A549 (cell line): Measurements from ENCODE around the gene RPL27. TPM values are rescaled to one million over a fixed set of nuclear protein-coding genes. Genes with fewer than 3 reads are reported as not detected.
A peak's percentile ranks its signal among the peaks of the same experiment; 100 is the strongest.

ENCODE experiments used
- ATAC-seq, 2 experiments: fragments of 200-7000 bp in 1 of 2; fragments of >200 bp in 1 of 2; cut with Nextera tagmentation in 1 of 2; cut with Tn5 transposase in 1 of 2; 3 replicates each; pipeline versions ENCODE4 v1.8.0 to v1.9.1; 2018 to 2020; ENCODE audit warnings: mild to moderate bottlenecking in 1 of 2, moderate library complexity in 1 of 2
- CTCF ChIA-PET: fragments of 300-600 bp; sonication (Branson Sonifier 250); formaldehyde crosslinking; extraction: SDS; loops from one replicate; lab custom pipeline; 2021; ENCODE audit warnings: antibody characterized with exemption, inconsistent platforms; lab: Yijun Ruan, JAX
- POLR2A ChIA-PET: fragments of 350-600 bp; formaldehyde crosslinking; extraction: SDS; loops from one replicate; lab custom pipeline; 2021; ENCODE audit warnings: antibody characterized with exemption, inconsistent platforms; lab: Yijun Ruan, JAX
- DNase-seq, 2 experiments: peaks; one replicate each; pipeline versions ENCODE4 v3.0.0 to v3.0.0-alpha.2; 2011 to 2016; ENCODE audit warnings: low read depth in 1 of 2, low spot score in 1 of 2
- FAIRE-seq: peaks from 2 replicates; lab custom pipeline; 2011; peaks lifted over from hg19 to GRCh38; lab: Jason Lieb, UNC
- H3K27ac ChIP-seq, 2 experiments: fragments of >200 bp; sonication (Bioruptor Twin); formaldehyde crosslinking; 3 replicates each; pipeline ENCODE4 v1.5.1; 2016 to 2017
- H3K4me1 ChIP-seq: fragments of >200 bp; sonication (Bioruptor Twin); formaldehyde crosslinking; 3 replicates; pipeline ENCODE4 v1.6.1; 2016
- H3K4me2 ChIP-seq: fragments of >200 bp; sonication (Bioruptor Twin); formaldehyde crosslinking; 3 replicates; pipeline ENCODE4 v1.6.1; 2016
- H3K4me3 ChIP-seq: fragments of >200 bp; sonication (Bioruptor Twin); formaldehyde crosslinking; 3 replicates; pipeline ENCODE4 v1.5.1; 2016
- H3K9me3 ChIP-seq: fragments of >200 bp; sonication (Bioruptor Twin); formaldehyde crosslinking; 3 replicates; pipeline ENCODE4 v1.6.1; 2016
- BHLHE40 ChIP-seq: IDR thresholded peaks from 2 replicates; pipeline ENCODE4 v1.6.1; 2012; ENCODE audit warnings: low read depth, low read length, inconsistent platforms
- CEBPB ChIP-seq, 2 experiments: fragments of >200 bp in 1 of 2; sonication (Bioruptor Twin) in 1 of 2; formaldehyde crosslinking in 1 of 2; IDR thresholded peaks; 2 replicates each; pipeline ENCODE4 v1.6.1; 2012 to 2016
- CHD4 ChIP-seq: fragments of 200-600 bp; sonication (generic); IDR thresholded peaks from 2 replicates; pipeline ENCODE4 v1.6.1; 2016; ENCODE audit warnings: antibody characterized with exemption, mild to moderate bottlenecking, borderline replicate concordance
- EHMT2 ChIP-seq: fragments of 200-600 bp; sonication (generic); IDR thresholded peaks from 2 replicates; pipeline ENCODE4 v1.6.1; 2016; ENCODE audit warnings: antibody characterized with exemption, low read depth, mild to moderate bottlenecking, moderate library complexity
- FOXS1 ChIP-seq: fragments of 250-450 bp; sonication (Bioruptor Pico); IDR thresholded peaks from 2 replicates; pipeline ENCODE4 v1.5.0; 2020; ENCODE audit warnings: mild to moderate bottlenecking, moderate library complexity
- GATA3 ChIP-seq: IDR thresholded peaks from 2 replicates; pipeline ENCODE4 v1.6.1; 2012; ENCODE audit warnings: borderline replicate concordance
- HEYL ChIP-seq: fragments of 250-450 bp; sonication (Bioruptor Pico); IDR thresholded peaks from 2 replicates; pipeline ENCODE4 v1.8.0; 2021; ENCODE audit warnings: mild to moderate bottlenecking, moderate library complexity
- HOXB5 ChIP-seq: fragments of 250-450 bp; sonication (Bioruptor Pico); IDR thresholded peaks from 2 replicates; pipeline ENCODE4 v1.5.0; 2020; ENCODE audit warnings: mild to moderate bottlenecking, moderate library complexity
- JUN ChIP-seq, 2 experiments: fragments of >200 bp; sonication (Bioruptor Twin); formaldehyde crosslinking; IDR thresholded peaks; 2 replicates in 1 of 2; 3 replicates in 1 of 2; pipeline ENCODE4 v1.6.1; 2016 to 2017
- JUNB ChIP-seq: fragments of >200 bp; sonication (Bioruptor Twin); formaldehyde crosslinking; IDR thresholded peaks from 2 replicates; pipeline ENCODE4 v1.6.1; 2016
- KDM5A ChIP-seq: fragments of 200-600 bp; sonication (generic); IDR thresholded peaks from 2 replicates; pipeline ENCODE4 v1.6.1; 2016; ENCODE audit warnings: antibody characterized with exemption, mild to moderate bottlenecking
- MAFK ChIP-seq: fragments of 450-650 bp; IDR thresholded peaks from 2 replicates; pipeline ENCODE4 v1.6.1; 2014; ENCODE audit not compliant: partially characterized antibody
- MAZ ChIP-seq: fragments of 150-350 bp; IDR thresholded peaks from 2 replicates; pipeline ENCODE4 v1.6.1; 2014; ENCODE audit warnings: antibody characterized with exemption, low read depth, low read length, borderline replicate concordance
- NFE2L2 ChIP-seq: fragments of 150-350 bp; conservative IDR thresholded peaks from 2 replicates; pipeline ENCODE4 v1.6.1; 2014; ENCODE audit warnings: low read length
- NR3C1 ChIP-seq: fragments of >200 bp; sonication (Bioruptor Twin); formaldehyde crosslinking; IDR thresholded peaks from 3 replicates; pipeline ENCODE4 v1.6.1; 2017
- PHF8 ChIP-seq: fragments of 200-600 bp; sonication (generic); IDR thresholded peaks from 2 replicates; pipeline ENCODE4 v1.6.1; 2016; ENCODE audit warnings: low read depth, mild to moderate bottlenecking, antibody characterized with exemption, moderate library complexity, borderline replicate concordance
- SREBF2 ChIP-seq: fragments of 450-650 bp; IDR thresholded peaks from 2 replicates; pipeline ENCODE4 v1.6.1; 2014; ENCODE audit warnings: mild to moderate bottlenecking, moderate library complexity
- TFCP2L1 ChIP-seq: fragments of 250-450 bp; sonication (Bioruptor Pico); IDR thresholded peaks from 2 replicates; pipeline ENCODE4 v1.5.0; 2021; ENCODE audit warnings: mild to moderate bottlenecking
- TP53 ChIP-seq: fragments of 250-450 bp; sonication (Bioruptor Pico); IDR thresholded peaks from 2 replicates; pipeline ENCODE4 v1.5.0; 2021; ENCODE audit warnings: mild to moderate bottlenecking, moderate library complexity
- ZFP36 ChIP-seq: fragments of 450-650 bp; IDR thresholded peaks from 2 replicates; pipeline ENCODE4 v1.6.1; 2014; ENCODE audit warnings: borderline replicate concordance; ENCODE audit not compliant: partially characterized antibody
- ZSCAN20 ChIP-seq: fragments of 250-450 bp; sonication (Bioruptor Pico); IDR thresholded peaks from 2 replicates; pipeline ENCODE4 v1.8.0; 2022; ENCODE audit warnings: mild to moderate bottlenecking, moderate library complexity
- WGBS: methylation state at CpG from one replicate; pipeline ENCODE4 v1.1.6; 2017; ENCODE audit errors: missing lambda C conversion rate; 5-methylcytosine and 5-hydroxymethylcytosine counted together
- polyA plus RNA-seq, 4 experiments: library from polyadenylated mRNA; depleted of rRNA in 3 of 4; stranded (reverse); fragments of >200 nt; fragmentation: RNase III in 1 of 4; extraction: RNeasy Plus Mini Kit Qiagen cat#74134 plus additional on column Dnase treatment in 1 of 4; gene quantifications; 2 replicates in 3 of 4; 3 replicates in 1 of 4; pipeline ENCODE4 v1.2.3, GENCODE V29; 2011 to 2017
- TF ChIP-seq, protein P1 (sequence below): fragments of 150-350 bp; IDR thresholded peaks from 2 replicates; pipeline ENCODE4 v1.6.1; 2014; ENCODE audit warnings: low read depth, mild to moderate bottlenecking, low read length
- TF ChIP-seq, protein P2 (sequence below): IDR thresholded peaks from 2 replicates; pipeline ENCODE4 v1.6.1; 2012
- TF ChIP-seq, protein P3 (sequence below): fragments of >200 bp; sonication (Bioruptor Twin); formaldehyde crosslinking; IDR thresholded peaks from 3 replicates; pipeline ENCODE4 v1.5.1; 2016
- TF ChIP-seq, protein P4 (sequence below): fragments of 450-650 bp; IDR thresholded peaks from 2 replicates; pipeline ENCODE4 v1.6.1; 2014; ENCODE audit warnings: antibody characterized with exemption
- TF ChIP-seq, protein P5 (sequence below): fragments of 250-450 bp; sonication (Bioruptor Pico); IDR thresholded peaks from 2 replicates; pipeline ENCODE4 v1.5.0; 2021; ENCODE audit warnings: mild to moderate bottlenecking, moderate library complexity, borderline replicate concordance
- TF ChIP-seq, protein P6 (sequence below): fragments of >200 bp; sonication (Bioruptor Twin); formaldehyde crosslinking; IDR thresholded peaks from 2 replicates; pipeline ENCODE4 v1.6.1; 2016

Gene RPL27
- polyA plus RNA-seq, 2 of the 4 experiments (the other 2 are of a cell fraction), result 2,894 to 5,746 TPM

DNA sequence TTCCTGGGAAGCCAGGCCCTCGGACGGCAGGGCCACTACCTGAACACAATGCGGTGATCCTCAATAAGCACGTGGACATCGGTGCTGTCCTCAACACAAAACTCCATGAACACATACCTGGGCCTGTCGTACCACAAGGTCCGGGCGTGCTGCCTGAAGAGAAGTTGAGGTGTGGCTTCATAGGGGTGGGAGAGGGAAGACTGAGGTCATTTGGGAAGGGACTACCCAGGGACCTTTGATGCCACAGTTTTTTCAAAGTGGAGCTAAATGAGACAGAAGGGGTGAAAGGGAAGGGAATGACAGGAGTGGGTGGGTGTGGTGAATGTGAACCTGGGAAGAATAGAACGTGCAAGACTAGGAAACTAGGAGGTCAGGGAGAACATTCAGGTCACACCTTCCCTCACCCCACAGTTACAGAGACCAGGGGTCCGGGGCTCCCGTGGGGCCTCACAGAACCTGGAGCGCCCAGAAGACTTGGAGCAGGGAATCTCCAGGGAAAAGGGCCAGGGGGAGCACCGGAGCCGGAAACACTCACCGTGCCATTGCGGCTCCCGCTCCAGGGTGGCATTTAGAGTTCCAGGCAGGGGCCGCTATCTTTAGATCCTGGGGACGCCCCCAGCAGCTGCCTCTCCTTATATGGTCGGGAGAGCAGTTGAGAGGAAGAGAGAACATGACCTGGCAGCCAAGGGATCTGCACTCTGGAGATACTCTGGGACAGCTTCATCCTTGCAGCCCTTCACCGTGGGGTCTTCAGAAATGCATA, 18.5 kb upstream of the RPL27 start, which contains the start of gene PTGES3L:
Gene PTGES3L (minus strand): TSS at position 570 of the 763 bp plus-strand sequence. CDS start 27 bp downstream, at position 543.
- DNase-seq (peak; percentile 48 to 57), FAIRE-seq (no peak)
- CTCF ChIA-PET, result interaction anchor here (1.0 to 11.1 kb wide), 7 partner anchors 11 to 141 kb away, joined by 3 to 86 read pairs (median 3); partner anchors contain the start of gene RPL27
- 52% methylated on average over 19 of the region's 21 CpGs for WGBS
- TF ChIP-seq, protein P1, sequence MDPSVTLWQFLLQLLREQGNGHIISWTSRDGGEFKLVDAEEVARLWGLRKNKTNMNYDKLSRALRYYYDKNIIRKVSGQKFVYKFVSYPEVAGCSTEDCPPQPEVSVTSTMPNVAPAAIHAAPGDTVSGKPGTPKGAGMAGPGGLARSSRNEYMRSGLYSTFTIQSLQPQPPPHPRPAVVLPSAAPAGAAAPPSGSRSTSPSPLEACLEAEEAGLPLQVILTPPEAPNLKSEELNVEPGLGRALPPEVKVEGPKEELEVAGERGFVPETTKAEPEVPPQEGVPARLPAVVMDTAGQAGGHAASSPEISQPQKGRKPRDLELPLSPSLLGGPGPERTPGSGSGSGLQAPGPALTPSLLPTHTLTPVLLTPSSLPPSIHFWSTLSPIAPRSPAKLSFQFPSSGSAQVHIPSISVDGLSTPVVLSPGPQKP, result peak; percentile 60; the same call in 1 of the 2 replicates
- TF ChIP-seq HEYL (CRISPR knock-in tag), result no peak
- TF ChIP-seq HOXB5 (CRISPR knock-in tag), result no peak
- TF ChIP-seq, protein P2, sequence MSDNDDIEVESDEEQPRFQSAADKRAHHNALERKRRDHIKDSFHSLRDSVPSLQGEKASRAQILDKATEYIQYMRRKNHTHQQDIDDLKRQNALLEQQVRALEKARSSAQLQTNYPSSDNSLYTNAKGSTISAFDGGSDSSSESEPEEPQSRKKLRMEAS, result no peak
- TF ChIP-seq, all 56 proteins: peak for 1
- ATAC-seq, result peak; percentile 51 to 61; a peak in 5 of 6 replicates
- POLR2A ChIA-PET, result interaction anchor here (2.0 kb wide), 1 partner anchor 18 kb away, joined by 36 read pairs; the partner anchor contains the start of gene RPL27
- Histone ChIP-seq H3K27ac (peak within 1 kb of the TSS; percentile 89 to 96), H3K9me3 (no peaks in the 10 kb centered on the region), H3K4me3 (peak within 1 kb of the TSS; percentile 86), H3K4me2 (peak within 1 kb of the TSS; percentile 95), H3K4me1 (peaks cover 26% of the 10 kb centered on the region)

DNA sequence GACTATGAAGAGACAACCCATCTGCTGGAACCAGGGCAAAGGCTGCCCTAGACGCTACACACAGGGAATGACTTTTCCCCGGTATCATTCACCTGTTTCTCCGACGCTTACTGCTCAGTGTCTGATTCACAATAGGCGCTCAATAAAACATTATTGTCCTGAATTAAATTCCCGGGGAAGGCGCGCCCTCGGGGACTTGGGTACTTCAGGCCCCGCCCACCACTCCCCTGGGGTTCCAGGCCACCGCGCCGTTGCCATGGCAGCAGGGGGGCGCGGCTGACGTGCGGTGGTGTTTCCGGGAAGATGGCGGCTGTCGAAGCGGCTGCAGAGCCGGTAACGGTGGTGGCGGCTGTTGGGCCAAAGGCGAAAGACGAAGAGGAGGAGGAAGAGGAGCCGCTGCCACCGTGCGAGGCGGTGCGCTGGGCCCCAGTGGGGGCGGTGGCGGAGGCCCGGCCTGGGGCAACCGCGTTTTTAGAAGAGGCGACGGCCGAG, 17.9 kb upstream of the RPL27 start, which contains the start of gene RUNDC1:
Gene RUNDC1 (plus strand): TSS at position 292 of the 492 bp plus-strand sequence. CDS start 12 bp downstream, at position 304.
- FAIRE-seq (no peak), DNase-seq (peak; percentile 92 to 98), ATAC-seq (peak; percentile 88 to 94)
- Histone ChIP-seq H3K27ac (peak within 1 kb of the TSS; percentile 89 to 96), H3K4me2 (peak within 1 kb of the TSS; percentile 95), H3K4me3 (peak within 1 kb of the TSS; percentile 86), H3K4me1 (peaks cover 33% of the 10 kb centered on the region), H3K9me3 (no peaks in the 10 kb centered on the region)
- CTCF ChIA-PET, result interaction anchor here (1.0 to 11.1 kb wide), 6 partner anchors 12 to 142 kb away, joined by 3 to 86 read pairs (median 4); partner anchors contain the start of genes AOC2 and RPL27
- 2% methylated on average over 34 of the region's 39 CpGs for WGBS
- POLR2A ChIA-PET, result interaction anchor here (0.9 to 2.0 kb wide), 3 partner anchors 16 to 21 kb away, joined by 4 to 36 read pairs (median 5); partner anchors contain the start of genes AARSD1 and RPL27
- peak; percentile 69; the same call in 1 of the 2 replicates for TF ChIP-seq PHF8
- TF ChIP-seq, protein P3, sequence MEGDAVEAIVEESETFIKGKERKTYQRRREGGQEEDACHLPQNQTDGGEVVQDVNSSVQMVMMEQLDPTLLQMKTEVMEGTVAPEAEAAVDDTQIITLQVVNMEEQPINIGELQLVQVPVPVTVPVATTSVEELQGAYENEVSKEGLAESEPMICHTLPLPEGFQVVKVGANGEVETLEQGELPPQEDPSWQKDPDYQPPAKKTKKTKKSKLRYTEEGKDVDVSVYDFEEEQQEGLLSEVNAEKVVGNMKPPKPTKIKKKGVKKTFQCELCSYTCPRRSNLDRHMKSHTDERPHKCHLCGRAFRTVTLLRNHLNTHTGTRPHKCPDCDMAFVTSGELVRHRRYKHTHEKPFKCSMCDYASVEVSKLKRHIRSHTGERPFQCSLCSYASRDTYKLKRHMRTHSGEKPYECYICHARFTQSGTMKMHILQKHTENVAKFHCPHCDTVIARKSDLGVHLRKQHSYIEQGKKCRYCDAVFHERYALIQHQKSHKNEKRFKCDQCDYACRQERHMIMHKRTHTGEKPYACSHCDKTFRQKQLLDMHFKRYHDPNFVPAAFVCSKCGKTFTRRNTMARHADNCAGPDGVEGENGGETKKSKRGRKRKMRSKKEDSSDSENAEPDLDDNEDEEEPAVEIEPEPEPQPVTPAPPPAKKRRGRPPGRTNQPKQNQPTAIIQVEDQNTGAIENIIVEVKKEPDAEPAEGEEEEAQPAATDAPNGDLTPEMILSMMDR, result no peak
- TF ChIP-seq TFCP2L1 (CRISPR knock-in tag), result no peak
- TF ChIP-seq CHD4, result no peak
- no peak for TF ChIP-seq CEBPB (IDR thresholded peaks at IDR 0.05)
- no peak for TF ChIP-seq ZFP36
- TF ChIP-seq GATA3, result 0 out of 2 replicates have a peak, but pooled peaks have one; percentile 10
- TF ChIP-seq, protein P4, sequence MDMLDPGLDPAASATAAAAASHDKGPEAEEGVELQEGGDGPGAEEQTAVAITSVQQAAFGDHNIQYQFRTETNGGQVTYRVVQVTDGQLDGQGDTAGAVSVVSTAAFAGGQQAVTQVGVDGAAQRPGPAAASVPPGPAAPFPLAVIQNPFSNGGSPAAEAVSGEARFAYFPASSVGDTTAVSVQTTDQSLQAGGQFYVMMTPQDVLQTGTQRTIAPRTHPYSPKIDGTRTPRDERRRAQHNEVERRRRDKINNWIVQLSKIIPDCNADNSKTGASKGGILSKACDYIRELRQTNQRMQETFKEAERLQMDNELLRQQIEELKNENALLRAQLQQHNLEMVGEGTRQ, result no peak
- TF ChIP-seq TP53 (CRISPR knock-in tag), result no peak
- TF ChIP-seq, protein P5, sequence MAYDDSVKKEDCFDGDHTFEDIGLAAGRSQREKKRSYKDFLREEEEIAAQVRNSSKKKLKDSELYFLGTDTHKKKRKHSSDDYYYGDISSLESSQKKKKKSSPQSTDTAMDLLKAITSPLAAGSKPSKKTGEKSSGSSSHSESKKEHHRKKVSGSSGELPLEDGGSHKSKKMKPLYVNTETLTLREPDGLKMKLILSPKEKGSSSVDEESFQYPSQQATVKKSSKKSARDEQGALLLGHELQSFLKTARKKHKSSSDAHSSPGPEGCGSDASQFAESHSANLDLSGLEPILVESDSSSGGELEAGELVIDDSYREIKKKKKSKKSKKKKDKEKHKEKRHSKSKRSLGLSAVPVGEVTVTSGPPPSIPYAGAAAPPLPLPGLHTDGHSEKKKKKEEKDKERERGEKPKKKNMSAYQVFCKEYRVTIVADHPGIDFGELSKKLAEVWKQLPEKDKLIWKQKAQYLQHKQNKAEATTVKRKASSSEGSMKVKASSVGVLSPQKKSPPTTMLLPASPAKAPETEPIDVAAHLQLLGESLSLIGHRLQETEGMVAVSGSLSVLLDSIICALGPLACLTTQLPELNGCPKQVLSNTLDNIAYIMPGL (CRISPR knock-in tag), result no peak
- TF ChIP-seq, protein P6, sequence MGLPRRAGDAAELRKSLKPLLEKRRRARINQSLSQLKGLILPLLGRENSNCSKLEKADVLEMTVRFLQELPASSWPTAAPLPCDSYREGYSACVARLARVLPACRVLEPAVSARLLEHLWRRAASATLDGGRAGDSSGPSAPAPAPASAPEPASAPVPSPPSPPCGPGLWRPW, result no peak
- TF ChIP-seq KDM5A, result peak; percentile 76
- TF ChIP-seq NR3C1, result no peak
- TF ChIP-seq HEYL (CRISPR knock-in tag), result no peak
- no peak for TF ChIP-seq MAFK
- TF ChIP-seq, protein P1, result no peak
- no peak for TF ChIP-seq ZSCAN20 (CRISPR knock-in tag)
- TF ChIP-seq NFE2L2, result no peak
- no peak for TF ChIP-seq BHLHE40
- no peak for TF ChIP-seq FOXS1 (CRISPR knock-in tag)
- no peak for TF ChIP-seq JUNB
- no peak for TF ChIP-seq MAZ
- TF ChIP-seq JUN (IDR thresholded peaks at IDR 0.05), result peak; percentile 62 to 89; a peak in 2 of 5 replicates
- 0 out of 2 replicates have a peak, but pooled peaks have one; percentile 4 for TF ChIP-seq SREBF2
- TF ChIP-seq EHMT2, result no peak
